Adipocyte (in vitro differentiated cells): ENCODE data around the gene RELN.
"Not testable (repeated sequence)": the region's sequence is repeated elsewhere in the genome, so short reads cannot be mapped to it uniquely, and the experiment has no call there.

Experiments used
- DNase-seq: peaks from one replicate; pipeline ENCODE4 v3.0.0-alpha.2; 2015; ENCODE audit warnings: low read depth
- H3K27me3 ChIP-seq: replicated peaks from 2 replicates; pipeline ENCODE4 v1.7.0; 2013; ENCODE audit warnings: mild to moderate bottlenecking, low read length, moderate library complexity; ENCODE audit not compliant: control insufficient read depth, insufficient read depth
- H3K36me3 ChIP-seq: 2 replicates; pipeline ENCODE4 v1.7.0; 2013; ENCODE audit warnings: low read length, mild to moderate bottlenecking, moderate library complexity; ENCODE audit not compliant: control insufficient read depth, insufficient read depth, severe bottlenecking
- H3K4me1 ChIP-seq: 2 replicates; pipeline ENCODE4 v1.7.0; 2013; ENCODE audit warnings: mild to moderate bottlenecking, low read length, moderate library complexity; ENCODE audit not compliant: control insufficient read depth, insufficient read depth
- H3K4me3 ChIP-seq: 2 replicates; pipeline ENCODE4 v1.7.0; 2013; ENCODE audit warnings: mild to moderate bottlenecking, low read length, moderate library complexity
- H3K9ac ChIP-seq: 2 replicates; pipeline ENCODE4 v1.7.0; 2013; ENCODE audit warnings: mild to moderate bottlenecking, low read length, moderate library complexity
- H3K9me3 ChIP-seq: 2 replicates; pipeline ENCODE4 v1.7.0; 2013; ENCODE audit warnings: mild to moderate bottlenecking, low read length, moderate library complexity; ENCODE audit not compliant: control insufficient read depth

RELN gene

GRCh38 chr7:103824251-103824650 is 165.2 kb downstream of the RELN start:
- H3K27me3 ChIP-seq = no peaks in the 10 kb centered on the region
- H3K9ac ChIP-seq = no peak overlapping the region
- peaks cover 14% of the 10 kb centered on the region for H3K9me3 ChIP-seq
- DNase-seq = no peak
- H3K4me3 ChIP-seq = no peak overlapping the region
- H3K36me3 ChIP-seq = no peaks in the 10 kb centered on the region
- H3K4me1 ChIP-seq = no peaks in the 10 kb centered on the region

GRCh38 chr7:103823084-103823483 is 166.4 kb downstream of the RELN start:
- no peak for DNase-seq
- no peak overlapping the region for H3K9ac ChIP-seq
- H3K4me3 ChIP-seq = no peak overlapping the region
- no peaks in the 10 kb centered on the region for H3K27me3 ChIP-seq
- H3K36me3 ChIP-seq = no peaks in the 10 kb centered on the region
- H3K4me1 ChIP-seq = peaks cover 2% of the 10 kb centered on the region
- peaks cover 14% of the 10 kb centered on the region for H3K9me3 ChIP-seq

GRCh38 chr7:103821092-103821491 is 168.4 kb downstream of the RELN start:
- H3K4me3 ChIP-seq = no peak overlapping the region
- H3K9ac ChIP-seq = no peak overlapping the region
- H3K9me3 ChIP-seq = peaks cover 14% of the 10 kb centered on the region
- no peak for DNase-seq
- no peaks in the 10 kb centered on the region for H3K36me3 ChIP-seq
- H3K4me1 ChIP-seq = peaks cover 4% of the 10 kb centered on the region
- no peaks in the 10 kb centered on the region for H3K27me3 ChIP-seq

- not testable (repeated sequence) for H3K9ac ChIP-seq, DNase-seq, H3K27me3 ChIP-seq, H3K4me1 ChIP-seq, H3K9me3 ChIP-seq, H3K36me3 ChIP-seq, H3K4me3 ChIP-seq
Measured at GRCh38 chr7:103815972-103816371, 173.5 kb downstream of the RELN start.

DNA sequence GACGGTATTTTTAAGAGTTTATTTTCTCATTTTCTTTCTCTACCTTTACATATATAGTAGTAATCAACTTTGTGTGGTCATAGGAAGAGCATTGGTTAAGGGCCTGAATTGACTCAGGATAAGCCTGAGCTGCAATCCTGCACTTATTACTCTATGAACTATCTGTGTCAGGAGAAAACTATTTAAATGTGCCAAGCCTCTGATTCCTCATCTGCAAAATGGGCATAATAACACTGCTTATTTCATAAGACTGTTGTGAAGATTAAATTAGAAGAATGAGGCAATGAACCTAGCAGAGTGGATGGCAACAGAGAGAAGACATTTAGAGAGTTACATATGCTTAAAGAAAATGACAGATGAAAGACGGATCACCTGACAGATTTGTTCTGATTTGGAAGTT is 175.5 kb downstream of the RELN start:
- peaks cover 4% of the 10 kb centered on the region for H3K4me1 ChIP-seq
- no peak overlapping the region for H3K4me3 ChIP-seq
- no peak overlapping the region for H3K9ac ChIP-seq
- DNase-seq = no peak
- no peaks in the 10 kb centered on the region for H3K36me3 ChIP-seq
- no peaks in the 10 kb centered on the region for H3K9me3 ChIP-seq
- no peaks in the 10 kb centered on the region for H3K27me3 ChIP-seq

- no peak for DNase-seq
- H3K9me3 ChIP-seq = no peaks in the 10 kb centered on the region
- H3K27me3 ChIP-seq = no peaks in the 10 kb centered on the region
- H3K4me3 ChIP-seq = no peak overlapping the region
- no peaks in the 10 kb centered on the region for H3K36me3 ChIP-seq
- no peaks in the 10 kb centered on the region for H3K4me1 ChIP-seq
- H3K9ac ChIP-seq = no peak overlapping the region
Measured at GRCh38 chr7:103811997-103812396, 177.5 kb downstream of the RELN start.

DNA sequence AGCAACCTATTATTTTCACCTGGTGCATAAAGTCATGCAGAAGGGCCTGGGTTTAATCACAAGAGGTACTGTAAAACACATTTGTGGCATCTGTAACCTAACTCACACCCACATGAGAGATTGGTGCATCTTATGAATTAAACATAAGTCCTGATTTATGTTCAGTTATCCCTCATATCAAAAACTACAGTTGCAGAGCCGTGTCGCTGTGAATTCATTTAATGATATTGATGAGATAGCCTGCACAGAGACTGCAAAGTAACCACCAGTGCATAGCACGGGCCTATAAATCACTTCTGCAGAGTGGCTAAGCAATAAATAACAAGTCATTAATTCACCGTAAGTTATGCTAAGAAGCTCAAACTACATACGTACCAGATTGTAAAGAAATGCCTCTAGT is 178.2 kb downstream of the RELN start:
- no peaks in the 10 kb centered on the region for H3K27me3 ChIP-seq
- H3K9ac ChIP-seq = no peak overlapping the region
- no peak overlapping the region for H3K4me3 ChIP-seq
- no peaks in the 10 kb centered on the region for H3K4me1 ChIP-seq
- no peak for DNase-seq
- H3K9me3 ChIP-seq = no peaks in the 10 kb centered on the region
- no peaks in the 10 kb centered on the region for H3K36me3 ChIP-seq

DNA sequence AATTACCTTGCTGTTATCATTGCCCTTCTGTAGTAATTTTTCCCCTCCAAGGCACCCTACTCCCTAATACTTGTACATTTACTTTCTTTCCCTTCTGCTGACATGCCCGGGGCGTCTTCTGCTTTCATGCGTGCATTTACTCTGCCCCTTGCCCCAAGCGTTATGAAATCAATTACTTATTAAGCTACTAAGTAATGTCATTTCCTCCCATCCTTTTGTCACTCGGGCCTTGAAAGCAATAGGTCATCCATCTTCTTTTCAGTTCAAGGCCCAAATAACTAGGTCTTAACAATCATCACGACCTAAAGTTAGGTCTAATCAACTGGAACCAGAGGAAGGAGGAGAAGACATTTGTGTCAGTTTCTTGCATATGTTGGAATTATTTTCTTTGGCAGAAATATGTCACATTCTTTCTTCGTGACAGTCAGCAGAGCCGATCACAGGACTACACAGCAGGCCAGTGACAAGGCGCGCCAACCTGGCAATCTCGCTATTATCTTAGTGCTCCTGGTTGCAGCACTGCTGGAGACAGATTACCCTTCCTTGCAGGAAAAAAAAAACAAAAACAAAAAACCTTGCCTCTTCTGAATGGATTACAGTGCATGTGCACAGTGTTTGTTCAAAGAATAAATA is 179.2 kb downstream of the RELN start:
- DNase-seq = no peak
- Histone ChIP-seq H3K36me3 (no peaks in the 10 kb centered on the region), H3K27me3 (no peaks in the 10 kb centered on the region), H3K9ac (no peak overlapping the region), H3K4me1 (peaks cover 9% of the 10 kb centered on the region), H3K9me3 (no peaks in the 10 kb centered on the region), H3K4me3 (no peak overlapping the region)

GRCh38 chr7:103809229-103809994 is 180.0 kb downstream of the RELN start:
- H3K9me3 ChIP-seq = no peaks in the 10 kb centered on the region
- DNase-seq = no peak
- H3K27me3 ChIP-seq = no peaks in the 10 kb centered on the region
- H3K9ac ChIP-seq = no peak overlapping the region
- peaks cover 17% of the 10 kb centered on the region for H3K4me1 ChIP-seq
- H3K36me3 ChIP-seq = no peaks in the 10 kb centered on the region
- no peak overlapping the region for H3K4me3 ChIP-seq

GRCh38 chr7:103805346-103805745 is 184.1 kb downstream of the RELN start:
- H3K9ac ChIP-seq = peak overlapping the region; percentile 63
- peaks cover 18% of the 10 kb centered on the region for H3K4me1 ChIP-seq
- no peaks in the 10 kb centered on the region for H3K9me3 ChIP-seq
- no peaks in the 10 kb centered on the region for H3K36me3 ChIP-seq
- no peaks in the 10 kb centered on the region for H3K27me3 ChIP-seq
- peak overlapping the region; percentile 36 for H3K4me3 ChIP-seq
- DNase-seq = no peak

GRCh38 chr7:103803631-103804030 is 185.8 kb downstream of the RELN start:
- peaks cover 18% of the 10 kb centered on the region for H3K4me1 ChIP-seq

More at GRCh38 chr7:103803631-103804030, 185.8 kb downstream of the RELN start:
- DNase-seq = no peak
- H3K9ac ChIP-seq = no peak overlapping the region
- no peak overlapping the region for H3K4me3 ChIP-seq
- H3K36me3 ChIP-seq = no peaks in the 10 kb centered on the region
- no peaks in the 10 kb centered on the region for H3K27me3 ChIP-seq
- H3K9me3 ChIP-seq = no peaks in the 10 kb centered on the region
